HepG2 (cell line): Measurements from ENCODE around the gene KANK4. TPM values are rescaled to one million over a fixed set of nuclear protein-coding genes. Genes with fewer than 3 reads are reported as not detected.
A peak's percentile ranks its signal among the peaks of the same experiment; 100 is the strongest.

Source experiments
- ADNP ChIP-seq: sonication (generic); formaldehyde crosslinking; IDR thresholded peaks from 2 replicates; pipeline ENCODE4 v1.4.0; 2020; ENCODE audit warnings: missing genetic modification reagents
- AHDC1 ChIP-seq: sonication (generic); formaldehyde crosslinking; IDR thresholded peaks from 2 replicates; pipeline ENCODE4 v1.5.1; 2020; ENCODE audit warnings: mild to moderate bottlenecking, missing genetic modification reagents, borderline replicate concordance
- ATAD3A ChIP-seq: sonication (generic); formaldehyde crosslinking; IDR thresholded peaks from 2 replicates; pipeline ENCODE4 v1.4.0; 2020; ENCODE audit warnings: missing genetic modification reagents
- CCDC6 ChIP-seq: sonication (generic); formaldehyde crosslinking; IDR thresholded peaks from 2 replicates; pipeline ENCODE4 v1.8.1; 2022; ENCODE audit warnings: mild to moderate bottlenecking, missing genetic modification reagents, moderate library complexity
- GZF1 ChIP-seq: sonication (generic); formaldehyde crosslinking; IDR thresholded peaks from 2 replicates; pipeline ENCODE4 v1.5.1; 2020; ENCODE audit warnings: mild to moderate bottlenecking, missing genetic modification reagents
- KLF13 ChIP-seq: sonication (generic); formaldehyde crosslinking; IDR thresholded peaks from 2 replicates; pipeline ENCODE4 v1.4.0; 2020; ENCODE audit warnings: mild to moderate bottlenecking, missing genetic modification reagents
- PPARG ChIP-seq: conservative IDR thresholded peaks from 2 replicates; pipeline ENCODE4 v1.6.1; 2016; ENCODE audit warnings: missing biosample characterization, missing genetic modification reagents
- SP140L ChIP-seq: sonication (generic); formaldehyde crosslinking; IDR thresholded peaks from 2 replicates; pipeline ENCODE4 v1.4.0; 2020; ENCODE audit warnings: missing genetic modification reagents, borderline replicate concordance
- SP5 ChIP-seq: IDR thresholded peaks from 2 replicates; pipeline ENCODE4 v1.6.1; 2016; ENCODE audit warnings: low read depth, borderline replicate concordance
- SRSF1 ChIP-seq: fragments of 200-400 bp; formaldehyde crosslinking; optimal IDR thresholded peaks from 2 replicates; pipeline ENCODE3; 2017; ENCODE audit warnings: mild to moderate bottlenecking, low read depth, low read length, moderate library complexity
- TCF12 ChIP-seq, 2 experiments: fragments of 450-650 bp in 1 of 2; sonication (generic) in 1 of 2; formaldehyde crosslinking in 1 of 2; IDR thresholded peaks; 2 replicates each; pipeline versions ENCODE4 v1.6.1 to v1.8.0; 2017 to 2022; ENCODE audit warnings: antibody characterized with exemption in 1 of 2, mild to moderate bottlenecking in 1 of 2, missing genetic modification reagents in 1 of 2, moderate library complexity in 1 of 2
- TEAD3 ChIP-seq: optimal IDR thresholded peaks from 2 replicates; pipeline ENCODE3; 2016; ENCODE audit warnings: borderline replicate concordance
- ZFX ChIP-seq: sonication (generic); formaldehyde crosslinking; IDR thresholded peaks from 2 replicates; pipeline ENCODE4 v1.4.0; 2020; ENCODE audit warnings: mild to moderate bottlenecking, low read depth, missing genetic modification reagents, moderate library complexity
- ZNF296 ChIP-seq: sonication (generic); formaldehyde crosslinking; conservative IDR thresholded peaks from 2 replicates; pipeline ENCODE4 v1.5.0; 2020; ENCODE audit warnings: mild to moderate bottlenecking, missing genetic modification reagents
- ZNF513 ChIP-seq: sonication (generic); formaldehyde crosslinking; conservative IDR thresholded peaks from 2 replicates; pipeline ENCODE4 v1.5.0; 2020; ENCODE audit warnings: missing genetic modification reagents
- ZNF569 ChIP-seq: sonication (generic); formaldehyde crosslinking; IDR thresholded peaks from 2 replicates; pipeline ENCODE4 v1.5.0; 2020; ENCODE audit warnings: mild to moderate bottlenecking, missing genetic modification reagents, moderate library complexity, borderline replicate concordance
- ZNF672 ChIP-seq: sonication (generic); formaldehyde crosslinking; IDR thresholded peaks from 2 replicates; pipeline ENCODE4 v1.8.1; 2022; ENCODE audit warnings: missing genetic modification reagents
- ZNF691 ChIP-seq: sonication (generic); formaldehyde crosslinking; IDR thresholded peaks from 2 replicates; pipeline ENCODE4 v1.4.0; 2020; ENCODE audit warnings: missing genetic modification reagents, low read depth, mild to moderate bottlenecking, borderline replicate concordance
- ZSCAN5A ChIP-seq: sonication (generic); formaldehyde crosslinking; IDR thresholded peaks from 2 replicates; pipeline ENCODE4 v1.8.0; 2022; ENCODE audit warnings: mild to moderate bottlenecking, missing genetic modification reagents, borderline replicate concordance
- polyA plus RNA-seq, 8 experiments: library from polyadenylated mRNA; depleted of rRNA in 3 of 8; stranded (reverse) in 7 of 8; unstranded in 1 of 8; fragments of >200 nt; fragmentation: Illumina TruSeq in 4 of 8; extraction: Trizol in 4 of 8; gene quantifications; 2 replicates each; pipeline versions ENCODE4 v1.2.1 to v1.2.3, GENCODE V29; 2011 to 2016; ENCODE audit warnings: low read depth in 4 of 8, missing spikeins in 1 of 8, mixed read lengths in 1 of 8; ENCODE audit not compliant: insufficient read depth in 1 of 8
- total RNA-seq, 5 experiments: library from RNA; depleted of rRNA; stranded (reverse); fragments of >200 nt; fragmentation: Illumina TruSeq; extraction: Trizol; gene quantifications; 2 replicates each; pipeline ENCODE4 v1.2.3, GENCODE V29; 2016; ENCODE audit warnings: low read depth in 1 of 5

The KANK4 gene
- total and polyA plus RNA-seq, 2 of the 13 experiments (the other 11 are each of a cell fraction or from before 2014, with no cell fraction given) = 16.1 to 25.7 TPM

GRCh38 chr1:62241371-62242131, 77.7 kb downstream of the KANK4 start (continued):
- no peak for TF ChIP-seq ZSCAN5A (CRISPR knock-in tag)
- peak; percentile 22 for TF ChIP-seq SRSF1
- TF ChIP-seq ADNP (CRISPR knock-in tag) = no peak
- TF ChIP-seq ZNF569 (CRISPR knock-in tag) = no peak
- no peak for TF ChIP-seq ATAD3A (CRISPR knock-in tag)
- no peak for TF ChIP-seq ZNF513 (CRISPR knock-in tag)
- TF ChIP-seq ZNF296 (CRISPR knock-in tag) = no peak
- no peak; the same call in 1 of the 2 replicates for TF ChIP-seq ZNF691 (CRISPR knock-in tag)
- peak; percentile 68; the same call in 1 of the 2 replicates for TF ChIP-seq SP5 (CRISPR knock-in tag)
- TF ChIP-seq TCF12 (IDR thresholded peaks at IDR 0.05) = no peak
- peak; percentile 67 for TF ChIP-seq TCF12 (CRISPR knock-in tag; IDR thresholded peaks at IDR 0.05)
- no peak; the same call in 1 of the 2 replicates for TF ChIP-seq SP140L
- TF ChIP-seq AHDC1 (CRISPR knock-in tag) = peak; percentile 53; the same call in 1 of the 2 replicates
- TF ChIP-seq ZNF672 (CRISPR knock-in tag) = no peak
- peak; percentile 90 for TF ChIP-seq ZFX (CRISPR knock-in tag)
- TF ChIP-seq GZF1 = no peak
- TF ChIP-seq PPARG (CRISPR knock-in tag) = no peak
- no peak for TF ChIP-seq KLF13 (CRISPR knock-in tag)
- no peak for TF ChIP-seq CCDC6 (CRISPR knock-in tag)
- peak; percentile 94 for TF ChIP-seq TEAD3 (CRISPR knock-in tag)
